Cortex of kidney (tissue), 1 donor: ENCODE data around the gene C9orf78.
"Not testable (repeated sequence)": the region's sequence is repeated elsewhere in the genome, so short reads cannot be mapped to it uniquely, and the experiment has no call there.

Experiments used
- DNase-seq: peaks from one replicate; lab custom pipeline; 2025; lab: John Stamatoyannopoulos, UW

C9orf78 gene

GRCh38 chr9:129811967-129812363 is 23.1 kb downstream of the C9orf78 start:
- DNase-seq, result no peak

DNA sequence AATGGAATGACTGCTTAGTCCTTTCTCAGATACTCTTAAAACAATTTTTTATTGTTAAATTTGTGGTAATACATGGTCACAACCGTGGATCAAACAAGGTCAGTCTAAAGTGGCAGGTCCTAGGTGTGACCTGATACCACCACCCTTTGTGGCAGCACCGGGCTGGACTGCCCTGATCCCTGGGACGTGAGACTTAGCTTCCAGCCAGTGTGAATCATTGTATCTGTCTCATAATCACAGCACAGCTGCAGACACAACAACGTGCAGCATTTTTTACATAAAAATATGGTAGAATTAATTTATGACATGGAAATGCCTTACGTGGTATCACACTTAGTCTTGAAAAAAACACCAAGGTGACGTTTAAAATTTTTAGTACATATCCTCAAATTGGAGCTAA is 24.3 kb downstream of the C9orf78 start:
- no peak for DNase-seq

DNA sequence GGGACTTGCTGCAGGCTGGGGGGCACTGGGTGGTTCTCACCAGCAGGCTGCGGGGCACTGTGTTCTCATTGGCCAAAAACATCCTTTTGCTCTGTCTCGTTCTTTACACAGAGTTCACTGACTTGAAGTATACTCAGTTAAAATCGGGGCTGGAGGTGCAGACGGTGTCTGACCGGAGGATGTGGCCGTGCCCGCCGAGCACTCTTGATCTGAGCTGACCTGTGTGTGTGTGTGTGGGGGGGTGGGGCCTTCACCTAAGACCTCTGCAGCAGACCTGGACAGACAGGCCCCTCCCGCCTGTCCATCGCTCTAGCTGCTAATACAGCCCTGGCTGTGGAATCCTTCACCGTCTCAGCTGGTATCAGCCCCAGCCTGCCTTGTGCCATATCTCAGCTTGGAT is 25.0 kb downstream of the C9orf78 start:
- no peak for DNase-seq

DNA sequence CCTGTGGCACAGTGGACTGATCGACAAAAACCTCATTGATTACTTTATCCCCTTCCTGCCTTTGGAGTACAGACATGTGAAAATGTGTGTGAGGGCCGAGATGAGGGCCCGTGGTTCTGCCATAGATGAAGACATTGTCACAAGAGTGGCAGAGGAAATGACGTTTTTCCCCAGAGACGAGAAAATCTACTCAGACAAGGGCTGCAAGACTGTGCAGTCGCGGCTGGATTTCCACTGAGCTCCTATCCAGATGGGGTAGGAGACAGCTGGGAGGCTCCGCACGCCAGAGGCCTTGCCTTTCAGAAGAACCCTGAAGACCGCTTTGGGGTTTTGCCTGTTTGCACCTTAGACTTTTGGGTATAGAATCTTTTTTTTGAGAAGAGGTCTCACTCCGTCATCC is 25.7 kb downstream of the C9orf78 start:
- no peak for DNase-seq

DNA sequence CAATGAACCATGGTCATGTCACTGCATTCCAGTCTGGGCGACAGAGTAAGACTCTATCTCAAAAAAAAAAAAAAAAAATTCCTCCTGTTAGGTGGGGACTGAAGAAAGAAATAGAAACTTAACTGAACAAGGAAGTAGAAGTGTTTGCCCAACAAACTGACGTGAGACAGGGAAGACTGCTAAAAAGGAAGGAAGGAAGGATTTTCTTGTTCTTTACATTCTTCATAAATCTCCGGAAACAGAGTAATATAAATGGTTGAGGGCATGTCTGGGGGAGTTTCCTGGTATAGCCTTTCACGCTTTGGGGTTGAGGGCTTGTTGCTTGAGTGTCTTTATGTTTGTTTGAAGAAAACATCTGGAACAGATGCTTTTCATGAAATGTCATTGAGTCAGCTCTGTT is 29.0 kb downstream of the C9orf78 start:
- DNase-seq, result no peak

DNA sequence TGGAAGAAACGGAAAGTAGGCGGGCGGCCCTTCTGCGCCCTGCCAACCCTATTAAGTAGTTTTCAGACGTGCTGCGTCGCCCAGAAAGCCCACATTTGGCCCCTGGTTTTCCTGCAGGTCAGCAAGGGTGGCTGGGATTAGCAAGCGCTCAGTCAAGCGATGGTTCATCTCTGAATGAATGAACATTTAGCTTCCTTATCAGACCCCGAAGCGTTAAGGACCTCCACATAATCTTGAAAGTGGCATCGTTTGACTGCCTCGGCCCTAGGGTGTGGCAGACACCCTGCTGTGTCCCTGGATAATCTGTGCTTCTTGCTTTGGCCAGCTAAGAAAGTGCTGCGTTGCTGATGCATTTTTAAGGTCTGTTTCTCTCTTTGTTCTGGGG is 31.4 kb downstream of the C9orf78 start:
- DNase-seq, result no peak

DNA sequence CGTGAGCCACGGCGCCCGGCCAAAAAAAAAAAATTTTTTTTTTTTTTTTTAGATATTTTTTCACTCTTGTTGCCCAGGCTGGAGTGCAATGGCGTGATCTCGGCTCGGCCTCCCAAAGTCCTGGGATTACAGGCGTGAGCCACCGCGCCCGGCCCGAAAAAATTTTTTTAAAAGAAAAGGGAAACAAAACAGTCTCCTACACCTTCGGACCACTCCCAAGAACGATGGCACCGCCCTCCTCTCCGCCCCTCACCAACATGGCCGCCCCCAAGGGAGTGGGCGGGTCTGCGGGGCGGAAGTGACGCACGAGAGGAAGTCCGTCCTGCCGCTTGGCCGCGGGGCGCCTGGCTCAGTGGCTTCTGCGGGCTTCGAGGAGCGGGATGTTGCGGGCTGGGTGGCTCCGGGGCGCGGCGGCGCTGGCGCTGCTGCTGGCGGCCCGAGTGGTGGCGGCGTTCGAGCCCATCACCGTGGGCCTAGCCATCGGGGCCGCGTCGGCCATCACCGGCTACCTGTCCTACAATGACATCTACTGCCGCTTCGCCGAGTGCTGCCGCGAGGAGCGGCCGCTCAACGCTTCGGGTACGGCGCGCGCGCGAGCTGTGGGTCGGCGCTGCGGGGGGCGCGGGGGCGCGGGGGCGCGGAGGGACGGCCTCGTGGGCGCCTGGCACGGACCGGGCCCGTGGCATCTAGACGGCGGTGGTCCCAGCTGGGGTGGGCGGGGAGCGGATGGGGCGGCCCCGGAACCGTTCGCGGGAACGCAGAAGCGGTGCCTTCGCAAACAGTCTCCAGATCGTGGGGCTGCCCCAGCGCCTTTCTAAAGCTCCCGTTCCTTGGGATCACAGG is 32.0 kb downstream of the C9orf78 start, which contains the start of gene TOR1B:
TOR1B (plus strand) TSS at position 352 of the 843 bp plus-strand sequence; CDS start at position 381, 29 bp downstream.
- DNase-seq, result no peak

GRCh38 chr9:129801504-129801903 is 33.6 kb downstream of the C9orf78 start:
- DNase-seq, result no peak

DNA sequence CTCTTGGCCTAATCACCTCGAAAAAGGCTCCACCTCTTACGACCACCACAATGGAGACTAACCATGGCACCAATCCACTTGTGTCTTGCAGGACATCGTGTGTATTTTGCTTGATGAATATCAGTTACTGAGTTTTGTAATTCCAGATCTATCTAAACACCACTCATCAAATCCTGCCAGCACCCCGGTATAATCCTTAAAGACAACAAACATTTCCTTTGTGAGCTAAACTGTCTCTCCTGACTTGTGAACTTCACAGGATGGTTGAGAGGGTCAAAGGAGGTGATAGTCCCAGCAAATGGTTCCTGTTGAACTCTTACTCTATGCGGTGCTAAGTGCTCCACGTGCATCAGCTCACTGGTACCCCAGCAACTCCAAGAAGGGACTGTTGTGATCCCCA is 36.1 kb downstream of the C9orf78 start:
- no peak for DNase-seq

- not testable (repeated sequence) for DNase-seq
Observed at GRCh38 chr9:129796029-129796428, 39.0 kb downstream of the C9orf78 start.

- DNase-seq, result no peak
Observed at GRCh38 chr9:129794549-129794948, 40.5 kb downstream of the C9orf78 start.

- DNase-seq, result no peak
Observed at GRCh38 chr9:129786481-129786880, 48.6 kb downstream of the C9orf78 start.

GRCh38 chr9:129785866-129786265 is 49.2 kb downstream of the C9orf78 start:
- DNase-seq, result no peak

GRCh38 chr9:129784970-129785369 is 50.1 kb downstream of the C9orf78 start:
- not testable (repeated sequence) for DNase-seq

GRCh38 chr9:129783516-129784361 is 51.3 kb downstream of the C9orf78 start:
- DNase-seq, result no peak

GRCh38 chr9:129781981-129782380 is 53.1 kb downstream of the C9orf78 start:
- DNase-seq, result no peak

DNA sequence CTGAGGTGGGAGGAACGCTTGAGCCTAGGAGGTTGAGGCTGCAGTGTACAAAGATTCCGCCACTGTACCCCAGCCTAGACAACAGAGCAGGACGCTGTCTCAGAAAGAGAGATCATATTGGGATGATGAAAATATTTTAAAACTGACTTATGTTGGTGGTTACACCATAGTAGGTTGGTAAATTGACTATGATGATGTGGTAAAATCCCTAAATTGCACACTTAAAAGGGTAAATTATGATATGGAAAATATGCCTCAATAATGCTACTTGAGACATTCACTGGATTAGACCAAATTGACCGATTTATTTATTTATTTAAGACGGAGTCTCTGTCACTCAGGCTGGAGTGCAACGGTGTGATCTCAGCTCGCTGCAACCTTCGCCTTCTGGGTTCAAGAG is 53.9 kb downstream of the C9orf78 start:
- DNase-seq, result no peak

DNA sequence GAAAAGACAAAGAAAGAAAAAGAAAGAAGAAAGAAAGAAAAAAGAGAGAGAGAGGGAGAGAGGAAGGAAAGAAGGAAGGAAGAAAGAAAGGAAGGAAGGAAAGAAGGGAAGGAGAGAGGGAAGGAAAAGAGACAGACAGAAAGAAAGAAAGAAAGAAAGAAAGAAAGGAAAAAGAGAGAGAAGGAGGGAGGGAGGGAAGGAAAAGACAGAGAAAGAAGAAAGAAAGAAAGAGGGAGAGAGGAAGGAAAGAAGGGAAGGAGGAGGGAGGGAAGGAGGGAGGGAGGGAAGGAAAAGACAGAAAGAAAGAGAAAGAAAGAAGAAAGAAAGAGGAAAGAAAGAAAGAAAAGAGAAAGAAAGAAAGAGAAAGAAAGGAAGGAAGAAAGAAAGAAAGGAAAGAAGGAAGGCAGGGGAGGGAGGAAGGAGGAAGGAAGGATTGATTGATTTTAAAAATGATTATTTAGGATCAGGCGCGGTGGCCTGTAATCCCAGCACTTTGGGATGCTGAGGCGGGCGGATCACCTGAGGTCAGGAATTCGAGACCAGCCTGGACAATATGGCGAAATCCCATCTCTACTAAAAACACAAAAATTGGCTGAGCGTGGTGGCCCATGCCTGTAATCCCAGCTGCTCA is 55.4 kb downstream of the C9orf78 start:
- no peak for DNase-seq

DNA sequence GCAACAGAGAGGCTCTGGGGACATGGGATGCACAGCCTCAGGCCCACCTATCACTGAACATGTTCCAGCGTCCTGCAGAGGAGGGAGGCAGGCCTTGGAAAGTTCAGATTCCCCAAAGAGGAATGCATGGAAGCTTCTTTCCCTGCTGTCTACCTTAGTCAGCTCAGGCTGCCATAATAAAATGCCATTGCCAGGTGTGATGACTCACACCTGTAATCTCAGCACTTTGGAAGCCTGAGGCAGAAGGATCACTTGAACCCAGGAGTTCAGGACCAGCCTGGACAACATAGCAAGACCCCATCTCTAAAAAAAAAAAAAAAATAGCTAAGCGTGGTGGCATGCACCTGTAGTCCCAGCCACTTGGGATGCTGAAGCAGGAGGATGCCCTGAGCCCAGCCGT is 56.6 kb downstream of the C9orf78 start:
- no peak for DNase-seq

GRCh38 chr9:129777769-129778130 is 57.3 kb downstream of the C9orf78 start:
- DNase-seq, result no peak
